ENCODE data around the gene PGM5.

Gene PGM5

GRCh38 chr9:68545033-68545705 is 188.8 kb downstream of the PGM5 start:
- H3K9me3 ChIP-seq (replicated peaks; ENCODE audit: insufficient read depth, low read length), result no peaks in the 10 kb centered on the region
- peak overlapping the region; percentile 43 for H2AFZ ChIP-seq (ENCODE audit: low read length)
- H3K4me1 ChIP-seq (ENCODE audit: low read length), result peaks cover 28% of the 10 kb centered on the region
- TF ChIP-seq EZH2 (optimal IDR thresholded peaks at IDR 0.05; ENCODE audit: low read depth, low read length) (no peak), CTCF (IDR thresholded peaks at IDR 0.05; ENCODE audit: low read length) (no peak), EZH2phosphoT487 (IDR thresholded peaks at IDR 0.05; ENCODE audit: low read length) (no peak)
- H3F3A ChIP-seq (ENCODE audit: insufficient read depth, low read length), result peaks cover 17% of the 10 kb centered on the region
- H4K20me1 ChIP-seq (ENCODE audit: insufficient read depth, low read length), result no peaks in the 10 kb centered on the region
- peak overlapping the region; percentile 15; the same call in 1 of the 2 replicates for H3K27ac ChIP-seq (ENCODE audit: low read length)
- H3K4me3 ChIP-seq (ENCODE audit: low read length), result no peak overlapping the region
- H3K4me2 ChIP-seq (ENCODE audit: low read depth, low read length), result peak overlapping the region; percentile 27; the same call in 1 of the 2 replicates
- H3K79me2 ChIP-seq (ENCODE audit: low read length), result no peaks in the 10 kb centered on the region
- no peak for DNase-seq
- no peak overlapping the region for H3K9ac ChIP-seq (ENCODE audit: low read length)
- no peaks in the 10 kb centered on the region for H3K36me3 ChIP-seq (replicated peaks; ENCODE audit: insufficient read depth, low read length)
- H3K27me3 ChIP-seq (replicated peaks; ENCODE audit: insufficient read depth, low read length), result no peaks in the 10 kb centered on the region
- H3K9me2 ChIP-seq (replicated peaks; ENCODE audit: insufficient read depth, low read length), result no peaks in the 10 kb centered on the region

DNA sequence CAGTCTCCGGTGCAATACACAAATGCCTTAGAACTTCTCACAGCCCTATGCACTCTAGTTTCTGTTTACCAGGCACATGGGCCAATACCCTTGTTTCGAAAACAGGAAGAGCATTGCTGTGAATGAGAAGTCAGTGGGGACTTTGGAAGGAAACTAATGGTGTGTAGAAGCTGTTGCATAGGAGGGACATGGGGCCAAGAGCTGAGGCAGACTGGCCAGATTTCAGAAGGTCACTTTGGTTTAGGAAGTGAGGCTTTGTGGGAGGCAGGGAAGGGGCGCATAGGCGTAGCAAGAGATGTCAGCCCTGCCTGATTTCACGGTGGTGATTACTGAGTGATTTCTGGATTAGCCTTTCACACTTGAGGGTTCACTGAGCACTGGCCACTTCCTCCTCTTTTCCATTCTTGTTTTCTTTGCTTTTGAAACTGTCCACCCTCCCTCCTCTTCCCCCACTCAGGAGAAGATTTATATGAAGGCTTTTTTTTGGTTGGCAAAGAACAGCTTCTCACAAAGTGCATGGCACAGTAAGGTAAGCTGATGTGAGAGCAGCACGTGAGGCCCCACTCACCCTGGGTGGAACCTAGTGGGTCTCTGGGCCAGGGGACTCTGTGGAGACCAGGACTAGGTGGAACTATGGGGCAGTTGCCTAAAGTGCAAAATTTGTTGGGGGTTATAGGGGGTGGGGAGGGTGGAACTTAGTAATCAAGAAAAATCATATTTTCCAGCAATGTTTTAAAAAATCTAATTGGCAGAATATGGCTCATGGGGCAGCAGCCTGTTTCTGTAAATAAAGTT is 190.4 kb downstream of the PGM5 start:
- Histone ChIP-seq H3K4me2 (ENCODE audit: low read depth, low read length) (peak overlapping the region; percentile 62), H3K9me3 (replicated peaks; ENCODE audit: insufficient read depth, low read length) (no peaks in the 10 kb centered on the region), H3K4me1 (ENCODE audit: low read length) (peaks cover 28% of the 10 kb centered on the region), H3K27ac (ENCODE audit: low read length) (peak overlapping the region; percentile 66), H3K27me3 (replicated peaks; ENCODE audit: insufficient read depth, low read length) (no peaks in the 10 kb centered on the region), H3K4me3 (ENCODE audit: low read length) (peak overlapping the region; percentile 14; the same call in 1 of the 2 replicates), H3K9ac (ENCODE audit: low read length) (peak overlapping the region; percentile 30), H3K9me2 (replicated peaks; ENCODE audit: insufficient read depth, low read length) (no peaks in the 10 kb centered on the region), H2AFZ (ENCODE audit: low read length) (peak overlapping the region; percentile 78), H3K36me3 (replicated peaks; ENCODE audit: insufficient read depth, low read length) (no peaks in the 10 kb centered on the region), H3K79me2 (ENCODE audit: low read length) (no peaks in the 10 kb centered on the region), H3F3A (ENCODE audit: insufficient read depth, low read length) (peaks cover 17% of the 10 kb centered on the region), H4K20me1 (ENCODE audit: insufficient read depth, low read length) (no peaks in the 10 kb centered on the region)
- TF ChIP-seq CTCF (IDR thresholded peaks at IDR 0.05; ENCODE audit: low read length), result no peak
- no peak for TF ChIP-seq EZH2phosphoT487 (IDR thresholded peaks at IDR 0.05; ENCODE audit: low read length)
- no peak for TF ChIP-seq EZH2 (optimal IDR thresholded peaks at IDR 0.05; ENCODE audit: low read depth, low read length)
- DNase-seq, result peak; percentile 84

DNA sequence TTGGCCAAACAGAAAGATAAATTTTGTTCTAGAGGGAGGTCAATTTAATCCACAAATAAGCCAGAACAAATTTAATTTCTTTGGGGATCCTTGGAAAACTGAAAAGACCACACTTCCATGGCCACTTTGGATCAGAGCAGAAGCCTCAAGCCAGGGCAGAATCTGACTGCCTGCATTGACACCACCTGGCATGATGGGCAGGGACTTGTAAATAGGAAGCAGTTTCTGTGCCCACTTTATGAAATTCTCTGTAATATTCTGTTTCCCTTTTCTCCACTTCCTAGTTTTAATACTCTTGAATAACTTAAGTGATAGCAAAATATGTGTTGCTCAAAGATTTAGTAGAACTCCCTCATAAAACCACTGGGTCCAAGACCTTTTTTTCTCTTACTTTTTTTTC is 191.0 kb downstream of the PGM5 start:
- Histone ChIP-seq H4K20me1 (ENCODE audit: insufficient read depth, low read length) (no peaks in the 10 kb centered on the region), H2AFZ (ENCODE audit: low read length) (peak overlapping the region; percentile 78), H3K36me3 (replicated peaks; ENCODE audit: insufficient read depth, low read length) (no peaks in the 10 kb centered on the region), H3F3A (ENCODE audit: insufficient read depth, low read length) (peaks cover 17% of the 10 kb centered on the region), H3K9ac (ENCODE audit: low read length) (no peak overlapping the region), H3K4me1 (ENCODE audit: low read length) (peaks cover 28% of the 10 kb centered on the region), H3K27ac (ENCODE audit: low read length) (peak overlapping the region; percentile 66; the same call in 1 of the 2 replicates), H3K9me2 (replicated peaks; ENCODE audit: insufficient read depth, low read length) (no peaks in the 10 kb centered on the region), H3K4me3 (ENCODE audit: low read length) (no peak overlapping the region), H3K27me3 (replicated peaks; ENCODE audit: insufficient read depth, low read length) (no peaks in the 10 kb centered on the region), H3K79me2 (ENCODE audit: low read length) (no peaks in the 10 kb centered on the region), H3K4me2 (ENCODE audit: low read depth, low read length) (peak overlapping the region; percentile 62; the same call in 1 of the 2 replicates), H3K9me3 (replicated peaks; ENCODE audit: insufficient read depth, low read length) (no peaks in the 10 kb centered on the region)
- no peak for DNase-seq
- no peak for TF ChIP-seq EZH2 (optimal IDR thresholded peaks at IDR 0.05; ENCODE audit: low read depth, low read length)
- TF ChIP-seq CTCF (IDR thresholded peaks at IDR 0.05; ENCODE audit: low read length), result no peak
- TF ChIP-seq EZH2phosphoT487 (IDR thresholded peaks at IDR 0.05; ENCODE audit: low read length), result no peak

Data from MM.1S (cell line).